ENCODE measurements around the gene ARHGAP30.
"Not testable (repeated sequence)": the region's sequence is repeated elsewhere in the genome, so short reads cannot be mapped to it uniquely, and the experiment has no call there.

The ARHGAP30 gene

DNA sequence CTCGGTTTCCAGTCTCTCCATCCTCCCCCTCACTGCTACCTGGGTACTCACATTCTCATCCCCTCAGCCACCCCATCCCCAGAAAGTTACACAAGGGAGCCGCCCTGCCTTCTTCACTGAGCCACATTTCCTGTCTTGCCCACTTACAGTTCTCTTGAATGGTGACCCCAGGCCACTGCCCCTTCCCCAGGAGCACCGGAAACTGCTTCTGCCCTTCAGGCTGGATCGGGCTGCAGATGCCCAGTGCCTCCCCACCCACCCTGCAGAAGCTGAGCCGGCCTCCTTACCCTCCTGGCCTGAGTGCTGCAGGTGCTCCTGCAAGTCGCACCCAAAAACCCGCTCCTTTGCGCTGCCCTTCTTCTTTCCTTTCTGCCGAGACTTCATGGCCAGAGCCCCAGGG lies 450 bp downstream of the ARHGAP30 start:
- Histone ChIP-seq H3K23ac (ENCODE audit: low read length in 2 of 2) (peak overlapping the region in 1 of 2 experiments; percentile 28), H3K14ac (ENCODE audit: low read length in 2 of 2) (no peak overlapping the region), H3K4me2 (ENCODE audit: low read length, poor library complexity, severe bottlenecking) (no peak overlapping the region), H4K8ac (ENCODE audit: low read length) (no peak overlapping the region), H2AFZ (ENCODE audit: low read depth, low read length) (no peak overlapping the region), H3K4me1 (ENCODE audit: control insufficient read depth, insufficient read depth, low read depth, low read length) (no peaks in the 10 kb centered on the region), H3K9ac (ENCODE audit: low read length) (no peak overlapping the region), H2AK5ac (ENCODE audit: low read length, severe bottlenecking) (no peak overlapping the region), H2BK15ac (ENCODE audit: low read depth, poor library complexity, severe bottlenecking) (no peak overlapping the region), H3K9me3 (ENCODE audit: control insufficient read depth, low read length) (no peaks in the 10 kb centered on the region), H3K36me3 (ENCODE audit: control insufficient read depth in 1 of 2, insufficient read depth in 2 of 2, low read depth in 1 of 2, low read length in 2 of 2) (no peaks in the 10 kb centered on the region), H2BK12ac (ENCODE audit: low read length in 2 of 2) (no peak overlapping the region), H3K79me1 (replicated peaks; ENCODE audit: low read length, poor library complexity, severe bottlenecking) (no peaks in the 10 kb centered on the region), H2BK120ac (ENCODE audit: low read depth, low read length) (no peak overlapping the region), H3K4me3 (ENCODE audit: insufficient read depth in 1 of 2, low read depth in 1 of 2, low read length in 2 of 2) (no peak overlapping the region), H3K27ac (ENCODE audit: low read length, poor library complexity, severe bottlenecking) (no peak overlapping the region), H3K18ac (ENCODE audit: low read depth in 1 of 2, low read length in 2 of 2) (no peak overlapping the region), H2BK5ac (ENCODE audit: low read depth, low read length, poor library complexity, severe bottlenecking) (no peak overlapping the region), H3K27me3 (ENCODE audit: control insufficient read depth in 1 of 2, insufficient read depth in 1 of 2, low read length in 2 of 2) (peaks cover 7 to 11% of the 10 kb centered on the region in 2 experiments), H4K91ac (ENCODE audit: low read length) (no peak overlapping the region), H3K4ac (ENCODE audit: low read depth in 1 of 2, low read length in 2 of 2) (no peak overlapping the region)
- DNase-seq, result no peak
- 92% methylated on average over 9 of the region's 9 CpGs for WGBS

- Histone ChIP-seq H3K79me1 (replicated peaks; ENCODE audit: low read length, poor library complexity, severe bottlenecking) (no peaks in the 10 kb centered on the region), H4K91ac (ENCODE audit: low read length) (no peak overlapping the region), H3K4me1 (ENCODE audit: control insufficient read depth, insufficient read depth, low read depth, low read length) (no peaks in the 10 kb centered on the region), H3K9ac (ENCODE audit: low read length) (no peak overlapping the region), H3K4me2 (ENCODE audit: low read length, poor library complexity, severe bottlenecking) (no peak overlapping the region), H2AK5ac (ENCODE audit: low read length, severe bottlenecking) (no peak overlapping the region), H2BK12ac (ENCODE audit: low read length in 2 of 2) (no peak overlapping the region), H3K23ac (ENCODE audit: low read length in 2 of 2) (peak overlapping the region in 1 of 2 experiments; percentile 28), H3K14ac (ENCODE audit: low read length in 2 of 2) (no peak overlapping the region), H2BK120ac (ENCODE audit: low read depth, low read length) (no peak overlapping the region), H2BK5ac (ENCODE audit: low read depth, low read length, poor library complexity, severe bottlenecking) (no peak overlapping the region), H3K4ac (ENCODE audit: low read depth in 1 of 2, low read length in 2 of 2) (no peak overlapping the region), H3K27me3 (ENCODE audit: control insufficient read depth in 1 of 2, insufficient read depth in 1 of 2, low read length in 2 of 2) (peaks cover 12 to 15% of the 10 kb centered on the region in 2 experiments), H4K8ac (ENCODE audit: low read length) (no peak overlapping the region), H3K9me3 (ENCODE audit: control insufficient read depth, low read length) (no peaks in the 10 kb centered on the region), H2BK15ac (ENCODE audit: low read depth, poor library complexity, severe bottlenecking) (no peak overlapping the region), H2AFZ (ENCODE audit: low read depth, low read length) (no peak overlapping the region), H3K27ac (ENCODE audit: low read length, poor library complexity, severe bottlenecking) (no peak overlapping the region), H3K36me3 (ENCODE audit: control insufficient read depth in 1 of 2, insufficient read depth in 2 of 2, low read depth in 1 of 2, low read length in 2 of 2) (no peaks in the 10 kb centered on the region), H3K4me3 (ENCODE audit: insufficient read depth in 1 of 2, low read depth in 1 of 2, low read length in 2 of 2) (no peak overlapping the region), H3K18ac (ENCODE audit: low read depth in 1 of 2, low read length in 2 of 2) (no peak overlapping the region)
- 82% methylated on average over 10 of the region's 10 CpGs for whole genome bisulfite sequencing
- DNase-seq, result no peak
Observed at GRCh38 chr1:161068306-161069234, 1.1 kb downstream of the ARHGAP30 start.

- Histone ChIP-seq H2BK15ac (ENCODE audit: low read depth, poor library complexity, severe bottlenecking) (no peak overlapping the region), H4K91ac (ENCODE audit: low read length) (no peak overlapping the region), H3K14ac (ENCODE audit: low read length in 2 of 2) (no peak overlapping the region), H3K4me3 (ENCODE audit: insufficient read depth in 1 of 2, low read depth in 1 of 2, low read length in 2 of 2) (no peak overlapping the region), H3K4me1 (ENCODE audit: control insufficient read depth, insufficient read depth, low read depth, low read length) (no peaks in the 10 kb centered on the region), H3K4ac (ENCODE audit: low read depth in 1 of 2, low read length in 2 of 2) (no peak overlapping the region), H3K23ac (ENCODE audit: low read length in 2 of 2) (no peak overlapping the region), H2AK5ac (ENCODE audit: low read length, severe bottlenecking) (no peak overlapping the region), H3K27me3 (ENCODE audit: control insufficient read depth in 1 of 2, insufficient read depth in 1 of 2, low read length in 2 of 2) (peaks cover 13 to 15% of the 10 kb centered on the region in 2 experiments), H3K79me1 (replicated peaks; ENCODE audit: low read length, poor library complexity, severe bottlenecking) (no peaks in the 10 kb centered on the region), H3K18ac (ENCODE audit: low read depth in 1 of 2, low read length in 2 of 2) (no peak overlapping the region), H3K4me2 (ENCODE audit: low read length, poor library complexity, severe bottlenecking) (no peak overlapping the region), H2AFZ (ENCODE audit: low read depth, low read length) (no peak overlapping the region), H3K9ac (ENCODE audit: low read length) (no peak overlapping the region), H2BK12ac (ENCODE audit: low read length in 2 of 2) (no peak overlapping the region), H3K9me3 (ENCODE audit: control insufficient read depth, low read length) (no peaks in the 10 kb centered on the region), H2BK5ac (ENCODE audit: low read depth, low read length, poor library complexity, severe bottlenecking) (no peak overlapping the region), H2BK120ac (ENCODE audit: low read depth, low read length) (no peak overlapping the region), H3K36me3 (ENCODE audit: control insufficient read depth in 1 of 2, insufficient read depth in 2 of 2, low read depth in 1 of 2, low read length in 2 of 2) (no peaks in the 10 kb centered on the region), H4K8ac (ENCODE audit: low read length) (no peak overlapping the region), H3K27ac (ENCODE audit: low read length, poor library complexity, severe bottlenecking) (no peak overlapping the region)
- DNase-seq, result no peak
- 78% methylated on average over 3 of the region's 3 CpGs for WGBS
Observed at GRCh38 chr1:161066694-161067093, 3.0 kb downstream of the ARHGAP30 start.

DNA sequence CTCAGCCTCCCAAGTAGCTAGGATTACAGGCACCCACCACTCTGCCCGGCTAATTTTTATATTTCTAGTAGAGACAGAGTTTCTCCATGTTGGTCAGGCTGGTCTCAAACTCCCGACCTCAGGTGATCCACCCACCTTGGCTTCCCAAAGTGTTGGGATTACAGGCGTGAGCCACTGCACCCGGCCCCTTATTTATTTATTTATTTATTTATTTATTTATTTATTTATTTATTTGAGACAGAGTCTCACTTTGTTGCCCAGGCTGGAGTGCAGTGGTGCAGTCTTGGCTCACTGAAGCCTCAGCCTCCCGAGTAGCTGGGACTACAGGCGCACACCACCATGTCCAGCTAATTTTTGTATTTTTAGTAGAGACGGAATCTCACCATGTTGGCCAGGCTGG lies 4.0 kb downstream of the ARHGAP30 start:
- H2BK15ac ChIP-seq (ENCODE audit: low read depth, poor library complexity, severe bottlenecking); H4K8ac ChIP-seq (ENCODE audit: low read length); H2AFZ ChIP-seq (ENCODE audit: low read depth, low read length); H3K9me3 ChIP-seq (ENCODE audit: control insufficient read depth, low read length); H2BK5ac ChIP-seq (ENCODE audit: low read depth, low read length, poor library complexity, severe bottlenecking); H2BK12ac ChIP-seq (ENCODE audit: low read length in 2 of 2); H3K23ac ChIP-seq (ENCODE audit: low read length in 2 of 2); H3K18ac ChIP-seq (ENCODE audit: low read depth in 1 of 2, low read length in 2 of 2); DNase-seq; H3K4me2 ChIP-seq (ENCODE audit: low read length, poor library complexity, severe bottlenecking); H3K27ac ChIP-seq (ENCODE audit: low read length, poor library complexity, severe bottlenecking); H3K4ac ChIP-seq (ENCODE audit: low read depth in 1 of 2, low read length in 2 of 2); H2BK120ac ChIP-seq (ENCODE audit: low read depth, low read length); H2AK5ac ChIP-seq (ENCODE audit: low read length, severe bottlenecking); H4K91ac ChIP-seq (ENCODE audit: low read length); H3K4me3 ChIP-seq (ENCODE audit: insufficient read depth in 1 of 2, low read depth in 1 of 2, low read length in 2 of 2); H3K79me1 ChIP-seq (replicated peaks; ENCODE audit: low read length, poor library complexity, severe bottlenecking); H3K36me3 ChIP-seq (ENCODE audit: control insufficient read depth in 1 of 2, insufficient read depth in 2 of 2, low read depth in 1 of 2, low read length in 2 of 2); H3K4me1 ChIP-seq (ENCODE audit: control insufficient read depth, insufficient read depth, low read depth, low read length); H3K9ac ChIP-seq (ENCODE audit: low read length); H3K14ac ChIP-seq (ENCODE audit: low read length in 2 of 2): not testable (repeated sequence)
- 85% methylated on average over 5 of the region's 7 CpGs for WGBS
- peaks cover 13 to 15% of the 10 kb centered on the region in 2 experiments for H3K27me3 ChIP-seq (ENCODE audit: control insufficient read depth in 1 of 2, insufficient read depth in 1 of 2, low read length in 2 of 2)
